Mesenchymal stem cell (in vitro differentiated cells and primary cell): ENCODE data around the gene CELSR1.

ENCODE experiments used
- DNase-seq: peaks from one replicate; pipeline ENCODE4 v3.0.0-alpha.2; 2013
- H2AFZ ChIP-seq: one replicate; pipeline ENCODE4 v1.6.1; 2013; ENCODE audit warnings: low read depth, mild to moderate bottlenecking, control low read depth, inconsistent platforms, low read length, moderate library complexity
- H2AK5ac ChIP-seq: 2 replicates; pipeline ENCODE4 v1.6.1; 2013; ENCODE audit warnings: low read length, moderate library complexity, mild to moderate bottlenecking, inconsistent platforms; ENCODE audit not compliant: severe bottlenecking
- H2BK120ac ChIP-seq: one replicate; pipeline ENCODE4 v1.6.1; 2013; ENCODE audit warnings: low read depth, mild to moderate bottlenecking, inconsistent platforms, low read length, moderate library complexity
- H2BK12ac ChIP-seq, 2 experiments: one replicate each; pipeline ENCODE4 v1.6.1; 2013; ENCODE audit warnings: inconsistent platforms in 2 of 2, low read length in 2 of 2, mild to moderate bottlenecking in 2 of 2, moderate library complexity in 2 of 2, control low read depth in 1 of 2
- H2BK15ac ChIP-seq: one replicate; pipeline ENCODE4 v1.6.1; 2013; ENCODE audit warnings: mild to moderate bottlenecking, low read depth, inconsistent platforms; ENCODE audit not compliant: poor library complexity, severe bottlenecking
- H2BK5ac ChIP-seq: 2 replicates; pipeline ENCODE4 v1.6.1; 2013; ENCODE audit warnings: low read depth, mild to moderate bottlenecking, low read length, control low read depth, inconsistent platforms; ENCODE audit not compliant: poor library complexity, severe bottlenecking
- H3K14ac ChIP-seq, 2 experiments: one replicate each; pipeline ENCODE4 v1.6.1; 2013; ENCODE audit warnings: inconsistent platforms in 2 of 2, low read length in 2 of 2, control low read depth in 1 of 2, mild to moderate bottlenecking in 1 of 2, moderate library complexity in 1 of 2
- H3K18ac ChIP-seq, 2 experiments: one replicate each; pipeline ENCODE4 v1.6.1; 2013; ENCODE audit warnings: inconsistent platforms in 2 of 2, low read length in 2 of 2, control low read depth in 1 of 2, low read depth in 1 of 2, mild to moderate bottlenecking in 1 of 2
- H3K23ac ChIP-seq, 2 experiments: one replicate each; pipeline ENCODE4 v1.6.1; 2013; ENCODE audit warnings: inconsistent platforms in 2 of 2, low read length in 2 of 2, mild to moderate bottlenecking in 2 of 2, moderate library complexity in 2 of 2, control low read depth in 1 of 2
- H3K27ac ChIP-seq: 2 replicates; pipeline ENCODE4 v1.5.1; 2013; ENCODE audit warnings: mild to moderate bottlenecking, moderate library complexity, low read length, control low read depth, inconsistent platforms; ENCODE audit not compliant: poor library complexity, severe bottlenecking
- H3K27me3 ChIP-seq, 2 experiments: 2 replicates each; pipeline versions ENCODE4 v1.6.1 to v1.7.0; 2013; ENCODE audit warnings: low read length in 2 of 2, mild to moderate bottlenecking in 2 of 2, moderate library complexity in 2 of 2, control low read depth in 1 of 2, inconsistent platforms in 1 of 2; ENCODE audit not compliant: control insufficient read depth in 1 of 2, insufficient read depth in 1 of 2
- H3K36me3 ChIP-seq, 2 experiments: 2 replicates each; pipeline versions ENCODE4 v1.6.1 to v1.7.0; 2013; ENCODE audit warnings: low read length in 2 of 2, control low read depth in 1 of 2, inconsistent platforms in 1 of 2, low read depth in 1 of 2, mild to moderate bottlenecking in 1 of 2; ENCODE audit not compliant: insufficient read depth in 2 of 2, control insufficient read depth in 1 of 2
- H3K4ac ChIP-seq, 2 experiments: one replicate each; pipeline ENCODE4 v1.6.1; 2013; ENCODE audit warnings: inconsistent platforms in 2 of 2, low read length in 2 of 2, mild to moderate bottlenecking in 2 of 2, moderate library complexity in 2 of 2, control low read depth in 1 of 2, low read depth in 1 of 2
- H3K4me1 ChIP-seq: 2 replicates; pipeline ENCODE4 v1.6.1; 2013; ENCODE audit warnings: low read depth, low read length, control low read depth; ENCODE audit not compliant: control insufficient read depth, insufficient read depth
- H3K4me2 ChIP-seq: 2 replicates; pipeline ENCODE4 v1.6.1; 2013; ENCODE audit warnings: low read length, mild to moderate bottlenecking, inconsistent platforms; ENCODE audit not compliant: poor library complexity, severe bottlenecking
- H3K4me3 ChIP-seq, 2 experiments: 2 replicates each; pipeline versions ENCODE4 v1.5.1 to v1.7.0; 2013; ENCODE audit warnings: low read length in 2 of 2, mild to moderate bottlenecking in 2 of 2, control low read depth in 1 of 2, low read depth in 1 of 2; ENCODE audit not compliant: insufficient read depth in 1 of 2
- H3K79me1 ChIP-seq: replicated peaks from 2 replicates; pipeline ENCODE4 v1.6.1; 2013; ENCODE audit warnings: mild to moderate bottlenecking, control low read depth, low read length, inconsistent platforms; ENCODE audit not compliant: poor library complexity, severe bottlenecking
- H3K9ac ChIP-seq: 2 replicates; pipeline ENCODE4 v1.7.0; 2013; ENCODE audit warnings: mild to moderate bottlenecking, low read length, moderate library complexity
- H3K9me3 ChIP-seq: 2 replicates; pipeline ENCODE4 v1.7.0; 2013; ENCODE audit warnings: mild to moderate bottlenecking, low read length; ENCODE audit not compliant: control insufficient read depth
- H4K8ac ChIP-seq: one replicate; pipeline ENCODE4 v1.6.1; 2013; ENCODE audit warnings: inconsistent platforms, mild to moderate bottlenecking, low read length, moderate library complexity
- H4K91ac ChIP-seq: one replicate; pipeline ENCODE4 v1.6.1; 2013; ENCODE audit warnings: mild to moderate bottlenecking, low read length, inconsistent platforms
- WGBS: methylation state at CpG from one replicate; pipeline ENCODE4 v1.1.7; 2013; ENCODE audit warnings: mixed read lengths; 5-methylcytosine and 5-hydroxymethylcytosine counted together

CELSR1 gene

GRCh38 chr22:46337870-46338269, 199.6 kb downstream of the CELSR1 start:
- Histone ChIP-seq H3K27me3 (no peaks in the 10 kb centered on the region), H3K9me3 (no peaks in the 10 kb centered on the region), H4K8ac (no peak overlapping the region), H2BK120ac (no peak overlapping the region), H2AK5ac (no peak overlapping the region), H3K36me3 (peaks cover 31 to 52% of the 10 kb centered on the region in 2 experiments), H2AFZ (no peak overlapping the region), H3K79me1 (peaks cover 35% of the 10 kb centered on the region), H3K4me2 (no peak overlapping the region), H3K14ac (no peak overlapping the region), H2BK15ac (no peak overlapping the region), H2BK5ac (no peak overlapping the region), H3K18ac (no peak overlapping the region), H3K23ac (no peak overlapping the region), H2BK12ac (no peak overlapping the region), H3K4me1 (peaks cover 3% of the 10 kb centered on the region), H4K91ac (no peak overlapping the region), H3K4me3 (no peak overlapping the region), H3K27ac (no peak overlapping the region), H3K9ac (peak overlapping the region; percentile 94), H3K4ac (no peak overlapping the region)
- DNase-seq = no peak
- WGBS = 97% methylated on average over 7 of the region's 9 CpGs

GRCh38 chr22:46336119-46337078, 201.0 kb downstream of the CELSR1 start:
- Histone ChIP-seq H4K8ac (no peak overlapping the region), H3K14ac (no peak overlapping the region)
- 15% methylated on average over 38 of the region's 42 CpGs for WGBS

GRCh38 chr22:46335201-46336118, 202.0 kb downstream of the CELSR1 start, which contains the start of gene TRMU:
Gene TRMU, plus strand, starts transcription at chr22:46335714. Its CDS starts 51 bp downstream, at chr22:46335765.
- H3K36me3 ChIP-seq = peaks cover 29 to 35% of the 10 kb centered on the region in 2 experiments
- H2BK12ac ChIP-seq = no peak within 1 kb of the TSS
- no peaks in the 10 kb centered on the region for H3K9me3 ChIP-seq
- peak within 1 kb of the TSS; percentile 52 for H2BK15ac ChIP-seq
- H4K91ac ChIP-seq = peak within 1 kb of the TSS; percentile 85
- peak within 1 kb of the TSS; percentile 91 for H2AFZ ChIP-seq
- H3K9ac ChIP-seq = peak within 1 kb of the TSS; percentile 94
- H2BK5ac ChIP-seq = peak within 1 kb of the TSS; percentile 92
- H3K18ac ChIP-seq = peak within 1 kb of the TSS; percentile 90 to 92
- no peaks in the 10 kb centered on the region for H3K27me3 ChIP-seq
- peak within 1 kb of the TSS; percentile 97 for H4K8ac ChIP-seq
- H3K4me2 ChIP-seq = peak within 1 kb of the TSS; percentile 85
- peak; percentile 88 for DNase-seq
- H3K4me1 ChIP-seq = peaks cover 6% of the 10 kb centered on the region
- peak within 1 kb of the TSS; percentile 55 for H3K27ac ChIP-seq
- H2BK120ac ChIP-seq = peak within 1 kb of the TSS; percentile 62
- H2AK5ac ChIP-seq = no peak within 1 kb of the TSS
- under 1% methylated on average over 60 of the region's 93 CpGs for WGBS
- H3K79me1 ChIP-seq = peaks cover 27% of the 10 kb centered on the region
- peak within 1 kb of the TSS; percentile 66 to 81 for H3K4ac ChIP-seq
- no peak within 1 kb of the TSS for H3K23ac ChIP-seq
- H3K4me3 ChIP-seq = peak within 1 kb of the TSS; percentile 92 to 96
- peak within 1 kb of the TSS; percentile 87 to 92 for H3K14ac ChIP-seq

More at GRCh38 chr22:46336119-46337078, 201.0 kb downstream of the CELSR1 start:
- no peak overlapping the region for H2BK120ac ChIP-seq
- H3K9ac ChIP-seq = peak overlapping the region; percentile 94
- peaks cover 33 to 37% of the 10 kb centered on the region in 2 experiments for H3K36me3 ChIP-seq
- no peak overlapping the region for H2AK5ac ChIP-seq
- H3K18ac ChIP-seq = no peak overlapping the region
- H3K27me3 ChIP-seq = no peaks in the 10 kb centered on the region
- peak overlapping the region; percentile 91 for H2AFZ ChIP-seq
- H3K4me1 ChIP-seq = peaks cover 4% of the 10 kb centered on the region
- H3K27ac ChIP-seq = no peak overlapping the region
- no peak overlapping the region for H3K23ac ChIP-seq
- H3K4me3 ChIP-seq = peak overlapping the region; percentile 92 to 96
- H4K91ac ChIP-seq = no peak overlapping the region
- no peak overlapping the region for H2BK12ac ChIP-seq
- peak; percentile 45 for DNase-seq
- H2BK5ac ChIP-seq = no peak overlapping the region
- peak overlapping the region in 1 of 2 experiments; percentile 64 for H3K4ac ChIP-seq
- no peaks in the 10 kb centered on the region for H3K9me3 ChIP-seq
- H3K4me2 ChIP-seq = peak overlapping the region; percentile 76
- peaks cover 29% of the 10 kb centered on the region for H3K79me1 ChIP-seq
- no peak overlapping the region for H2BK15ac ChIP-seq
